Upper lobe of left lung (tissue), 4 donors: ENCODE measurements around the gene MRPL58.

Experiments
- EP300 ChIP-seq, 4 donors: sonication (generic); formaldehyde crosslinking; IDR thresholded peaks; one replicate each; pipeline ENCODE4 v1.5.1; 2017; ENCODE audit warnings: antibody characterized with exemption in 4 of 4, control low read depth in 2 of 4
- POLR2A ChIP-seq, 4 donors: fragments of 450-650 bp; IDR thresholded peaks; one replicate each; pipeline ENCODE4 v1.5.1; 2016 to 2017; ENCODE audit warnings: antibody characterized with exemption in 4 of 4, mild to moderate bottlenecking in 2 of 4
- POLR2AphosphoS5 ChIP-seq, 2 donors: sonication (generic); formaldehyde crosslinking; IDR thresholded peaks; one replicate each; pipeline ENCODE4 v1.5.1; 2017; ENCODE audit warnings: antibody characterized with exemption in 2 of 2
- TF ChIP-seq, protein P1 (sequence below), 6 experiments: fragments of 450-650 bp in 4 of 6; fragments of 200-600 bp in 2 of 6; sonication (generic) in 2 of 6; IDR thresholded peaks; one replicate each; pipeline ENCODE4 v1.5.1; 2016 to 2019; ENCODE audit warnings: antibody characterized with exemption in 6 of 6

DNA sequence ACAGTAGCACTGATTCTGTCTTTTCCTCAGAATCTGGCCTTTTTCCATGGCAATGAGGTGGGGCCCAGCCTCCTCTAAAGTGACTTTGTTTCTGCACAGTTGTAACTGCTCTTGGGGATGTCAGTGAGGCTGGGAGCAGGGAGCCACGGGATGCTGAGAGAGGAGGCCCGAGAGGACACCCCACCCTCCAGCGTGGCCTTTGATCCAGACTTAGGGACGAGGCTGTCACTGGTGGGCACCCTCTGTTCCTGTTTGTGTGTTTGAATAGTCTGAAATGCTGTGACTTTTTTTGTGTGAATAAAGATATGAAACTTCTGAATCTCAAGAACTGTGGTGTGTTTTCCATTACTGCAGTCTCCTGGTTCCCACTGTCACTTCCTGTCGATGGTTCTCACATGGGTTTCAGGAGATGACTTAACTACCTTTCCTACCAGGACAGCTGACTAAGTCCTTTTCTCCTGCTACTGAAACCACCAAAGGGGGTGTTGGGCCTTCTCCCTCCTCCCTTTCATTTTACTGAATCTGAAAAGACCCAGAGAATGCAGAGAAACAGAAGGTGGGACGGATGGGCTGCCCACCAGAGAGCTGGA is 53.2 kb downstream of the MRPL58 start:
- TF ChIP-seq POLR2A (IDR thresholded peaks at IDR 0.05), result no peak
- TF ChIP-seq, protein P1, sequence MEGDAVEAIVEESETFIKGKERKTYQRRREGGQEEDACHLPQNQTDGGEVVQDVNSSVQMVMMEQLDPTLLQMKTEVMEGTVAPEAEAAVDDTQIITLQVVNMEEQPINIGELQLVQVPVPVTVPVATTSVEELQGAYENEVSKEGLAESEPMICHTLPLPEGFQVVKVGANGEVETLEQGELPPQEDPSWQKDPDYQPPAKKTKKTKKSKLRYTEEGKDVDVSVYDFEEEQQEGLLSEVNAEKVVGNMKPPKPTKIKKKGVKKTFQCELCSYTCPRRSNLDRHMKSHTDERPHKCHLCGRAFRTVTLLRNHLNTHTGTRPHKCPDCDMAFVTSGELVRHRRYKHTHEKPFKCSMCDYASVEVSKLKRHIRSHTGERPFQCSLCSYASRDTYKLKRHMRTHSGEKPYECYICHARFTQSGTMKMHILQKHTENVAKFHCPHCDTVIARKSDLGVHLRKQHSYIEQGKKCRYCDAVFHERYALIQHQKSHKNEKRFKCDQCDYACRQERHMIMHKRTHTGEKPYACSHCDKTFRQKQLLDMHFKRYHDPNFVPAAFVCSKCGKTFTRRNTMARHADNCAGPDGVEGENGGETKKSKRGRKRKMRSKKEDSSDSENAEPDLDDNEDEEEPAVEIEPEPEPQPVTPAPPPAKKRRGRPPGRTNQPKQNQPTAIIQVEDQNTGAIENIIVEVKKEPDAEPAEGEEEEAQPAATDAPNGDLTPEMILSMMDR (IDR thresholded peaks at IDR 0.05), result no peak
- TF ChIP-seq EP300 (IDR thresholded peaks at IDR 0.05), result no peak
- TF ChIP-seq POLR2AphosphoS5 (IDR thresholded peaks at IDR 0.05), result no peak
